Liver (tissue), 3 donors: ENCODE results near the gene XDH.

ENCODE experiments used
- FOXA1 ChIP-seq: IDR thresholded peaks from 2 replicates; pipeline ENCODE4 v1.6.1; 2016; ENCODE audit warnings: antibody characterized with exemption
- GABPA ChIP-seq, 2 donors: IDR thresholded peaks in 1 of 2; conservative IDR thresholded peaks in 1 of 2; 2 replicates each; pipeline ENCODE4 v1.6.1; 2016; ENCODE audit warnings: antibody characterized with exemption in 2 of 2, mild to moderate bottlenecking in 1 of 2, moderate library complexity in 1 of 2
- SP1 ChIP-seq: IDR thresholded peaks from 2 replicates; pipeline ENCODE4 v1.6.1; 2018; ENCODE audit warnings: antibody characterized with exemption, mild to moderate bottlenecking
- YY1 ChIP-seq: IDR thresholded peaks from 2 replicates; pipeline ENCODE4 v1.6.1; 2016; ENCODE audit warnings: antibody characterized with exemption, mild to moderate bottlenecking
- TF ChIP-seq, protein P1 (sequence below): fragments of 150-350 bp; IDR thresholded peaks from 2 replicates; pipeline ENCODE4 v1.5.1; 2017; ENCODE audit warnings: improper control_type of control experiment, low read depth, low read length; ENCODE audit not compliant: missing input control
- TF ChIP-seq, protein P2 (sequence below): IDR thresholded peaks from 2 replicates; pipeline ENCODE4 v1.6.1; 2016; ENCODE audit warnings: antibody characterized with exemption
- donor health status: healthy.
- donor health status: healthy.

DNA sequence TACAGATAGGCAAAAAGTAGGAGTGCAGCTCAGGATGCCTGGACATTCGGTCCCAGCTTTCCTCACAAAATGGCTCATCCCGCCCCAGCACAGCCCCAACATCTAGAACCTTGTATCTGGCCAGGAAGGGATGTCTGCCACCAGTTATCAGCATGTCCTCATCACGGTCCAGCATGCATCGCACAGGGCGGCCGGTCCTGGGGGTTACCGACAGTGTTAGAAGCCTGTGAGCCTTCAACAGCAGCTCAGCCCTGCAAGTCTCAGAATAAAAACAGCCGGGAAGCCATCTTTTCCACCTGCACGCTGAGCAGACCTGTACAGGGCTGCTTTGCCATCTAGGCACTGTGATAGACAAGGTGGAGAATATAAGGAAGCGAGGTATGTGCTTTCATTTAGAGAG, 49.2 kb downstream of the XDH start:
- TF ChIP-seq, protein P1, sequence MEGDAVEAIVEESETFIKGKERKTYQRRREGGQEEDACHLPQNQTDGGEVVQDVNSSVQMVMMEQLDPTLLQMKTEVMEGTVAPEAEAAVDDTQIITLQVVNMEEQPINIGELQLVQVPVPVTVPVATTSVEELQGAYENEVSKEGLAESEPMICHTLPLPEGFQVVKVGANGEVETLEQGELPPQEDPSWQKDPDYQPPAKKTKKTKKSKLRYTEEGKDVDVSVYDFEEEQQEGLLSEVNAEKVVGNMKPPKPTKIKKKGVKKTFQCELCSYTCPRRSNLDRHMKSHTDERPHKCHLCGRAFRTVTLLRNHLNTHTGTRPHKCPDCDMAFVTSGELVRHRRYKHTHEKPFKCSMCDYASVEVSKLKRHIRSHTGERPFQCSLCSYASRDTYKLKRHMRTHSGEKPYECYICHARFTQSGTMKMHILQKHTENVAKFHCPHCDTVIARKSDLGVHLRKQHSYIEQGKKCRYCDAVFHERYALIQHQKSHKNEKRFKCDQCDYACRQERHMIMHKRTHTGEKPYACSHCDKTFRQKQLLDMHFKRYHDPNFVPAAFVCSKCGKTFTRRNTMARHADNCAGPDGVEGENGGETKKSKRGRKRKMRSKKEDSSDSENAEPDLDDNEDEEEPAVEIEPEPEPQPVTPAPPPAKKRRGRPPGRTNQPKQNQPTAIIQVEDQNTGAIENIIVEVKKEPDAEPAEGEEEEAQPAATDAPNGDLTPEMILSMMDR: no peak
- TF ChIP-seq SP1: no peak
- no peak for TF ChIP-seq FOXA1
- no peak for TF ChIP-seq YY1
- TF ChIP-seq GABPA (IDR thresholded peaks at IDR 0.05 in 1 of 2, conservative IDR thresholded peaks at IDR 0.05 in 1 of 2): no peak
- TF ChIP-seq, protein P2, sequence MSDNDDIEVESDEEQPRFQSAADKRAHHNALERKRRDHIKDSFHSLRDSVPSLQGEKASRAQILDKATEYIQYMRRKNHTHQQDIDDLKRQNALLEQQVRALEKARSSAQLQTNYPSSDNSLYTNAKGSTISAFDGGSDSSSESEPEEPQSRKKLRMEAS: no peak
